Cardiac fibroblast (primary cell): ENCODE results near the gene LY6G6F.
A peak's percentile ranks its signal among the peaks of the same experiment; 100 is the strongest.

Experiments used
- DNase-seq, 2 donors: peaks; one replicate each; pipeline versions ENCODE4 v3.0.0 to v3.0.0-alpha.2; 2010; ENCODE audit warnings: low read depth in 2 of 2
- H3K4me3 ChIP-seq, 2 donors: replicated peaks in 1 of 2; 1 replicate in 1 of 2; 2 replicates in 1 of 2; pipeline ENCODE4 v1.5.1; 2011; ENCODE audit warnings: low read depth in 2 of 2, low read length in 2 of 2, mild to moderate bottlenecking in 2 of 2, moderate library complexity in 1 of 2
- CTCF ChIP-seq: IDR thresholded peaks from one replicate; pipeline ENCODE4 v1.5.1; 2011; ENCODE audit warnings: low read depth, mild to moderate bottlenecking, low read length, inconsistent platforms

Gene LY6G6F

GRCh38 chr6:31719001-31719400 lies 12.3 kb downstream of the LY6G6F start:
- TF ChIP-seq CTCF = no peak
- DNase-seq = no peak
- no peak overlapping the region for H3K4me3 ChIP-seq

- no peak overlapping the region for H3K4me3 ChIP-seq
- DNase-seq = no peak
- no peak for TF ChIP-seq CTCF
These were observed 13.6 kb downstream of the LY6G6F start for GRCh38 chr6:31720196-31720770.

GRCh38 chr6:31721351-31722020 lies 14.8 kb downstream of the LY6G6F start, which contains the start of gene LY6G6C:
Gene LY6G6C, minus strand, starts transcription at chr6:31721746. Its CDS starts 67 bp downstream, at chr6:31721679.
- TF ChIP-seq CTCF = no peak
- no peak within 1 kb of the TSS for H3K4me3 ChIP-seq
- no peak for DNase-seq

- H3K4me3 ChIP-seq = no peak overlapping the region
- TF ChIP-seq CTCF = no peak
- no peak for DNase-seq
These were observed 15.5 kb downstream of the LY6G6F start for GRCh38 chr6:31722173-31722572.

- H3K4me3 ChIP-seq = no peak within 1 kb of the TSS
- DNase-seq = no peak
- TF ChIP-seq CTCF = no peak
These were observed 16.7 kb downstream of the LY6G6F start, which contains the start of gene MPIG6B for GRCh38 chr6:31723245-31723979. Gene MPIG6B, plus strand, starts transcription at chr6:31723373. Its CDS starts 11 bp downstream, at chr6:31723384.

GRCh38 chr6:31723980-31724691 lies 17.5 kb downstream of the LY6G6F start:
- H3K4me3 ChIP-seq = no peak overlapping the region
- DNase-seq = peak in 1 of 2 donors; percentile 29
- TF ChIP-seq CTCF = no peak
